Suprapubic skin (tissue), 4 donors: ENCODE results near the gene TMEM203. TPM values are rescaled to one million over a fixed set of nuclear protein-coding genes. Genes with fewer than 3 reads are reported as not detected.

Experiments
- DNase-seq, 2 donors: peaks; one replicate each; pipeline ENCODE4 v3.0.0-alpha.2; 2019; ENCODE audit warnings: low spot score in 2 of 2
- H3K27ac ChIP-seq: fragments of 200-600 bp; sonication (generic); one replicate; pipeline ENCODE4 v1.5.1; 2019
- H3K27me3 ChIP-seq: fragments of 200-600 bp; sonication (generic); one replicate; pipeline ENCODE4 v1.5.1; 2019
- H3K36me3 ChIP-seq: fragments of 200-600 bp; sonication (generic); one replicate; pipeline ENCODE4 v1.5.1; 2019
- H3K4me1 ChIP-seq: fragments of 200-600 bp; sonication (generic); one replicate; pipeline ENCODE4 v1.5.1; 2019
- H3K4me3 ChIP-seq: fragments of 200-600 bp; sonication (generic); one replicate; pipeline ENCODE4 v1.5.1; 2019; ENCODE audit warnings: mild to moderate bottlenecking
- H3K9me3 ChIP-seq: fragments of 200-600 bp; sonication (generic); one replicate; pipeline ENCODE4 v1.5.1; 2019
- CTCF ChIP-seq, 2 donors: fragments of 200-600 bp in 1 of 2; fragments of 450-650 bp in 1 of 2; sonication (generic) in 1 of 2; IDR thresholded peaks; one replicate each; pipeline ENCODE4 v1.5.1; 2016 to 2019; ENCODE audit warnings: antibody characterized with exemption in 2 of 2, mild to moderate bottlenecking in 1 of 2, moderate library complexity in 1 of 2
- EP300 ChIP-seq: sonication (generic); formaldehyde crosslinking; IDR thresholded peaks from one replicate; pipeline ENCODE4 v1.6.1; 2017; ENCODE audit warnings: antibody characterized with exemption
- POLR2A ChIP-seq, 2 donors: fragments of 450-650 bp; IDR thresholded peaks; one replicate each; pipeline ENCODE4 v1.6.1; 2017; ENCODE audit warnings: antibody characterized with exemption in 2 of 2, mild to moderate bottlenecking in 2 of 2, moderate library complexity in 2 of 2
- POLR2AphosphoS5 ChIP-seq, 3 donors: sonication (generic); formaldehyde crosslinking; IDR thresholded peaks; one replicate each; pipeline ENCODE4 v1.6.1; 2017; ENCODE audit warnings: antibody characterized with exemption in 3 of 3
- WGBS: methylation state at CpG from one replicate; pipeline ENCODE4 v1.1.5; 2018; 5-methylcytosine and 5-hydroxymethylcytosine counted together
- total RNA-seq, 4 donors: library from RNA; depleted of rRNA; stranded (reverse); fragments of >200 nt; gene quantifications; one replicate each; pipeline ENCODE4 v1.1.0, GENCODE V29; 2016

Gene TMEM203
- total RNA-seq, 4 donors from 2014 or later, result 25.0 to 52.4 (median 40.8) TPM

- H3K4me1 ChIP-seq, result peaks cover 58% of the 10 kb centered on the region
- no peaks in the 10 kb centered on the region for H3K36me3 ChIP-seq
- TF ChIP-seq EP300, result no peak
- TF ChIP-seq POLR2AphosphoS5 (IDR thresholded peaks at IDR 0.05), result no peak
- no peak for TF ChIP-seq POLR2A (IDR thresholded peaks at IDR 0.05)
- no peak for TF ChIP-seq CTCF (IDR thresholded peaks at IDR 0.05)
- H3K4me3 ChIP-seq, result no peak overlapping the region
- 78% methylated on average over 27 of the region's 32 CpGs for WGBS
- no peak overlapping the region for H3K27ac ChIP-seq
- peaks cover 100% of the 10 kb centered on the region for H3K27me3 ChIP-seq
- DNase-seq, result no peak
- H3K9me3 ChIP-seq, result no peaks in the 10 kb centered on the region
Measured at GRCh38 chr9:137165250-137165836, 40.1 kb downstream of the TMEM203 start.

- Histone ChIP-seq H3K27ac (no peak overlapping the region), H3K27me3 (peaks cover 100% of the 10 kb centered on the region), H3K4me1 (peaks cover 53% of the 10 kb centered on the region), H3K9me3 (no peaks in the 10 kb centered on the region), H3K36me3 (no peaks in the 10 kb centered on the region), H3K4me3 (no peak overlapping the region)
- DNase-seq, result no peak
- WGBS, result 73% methylated on average over 14 of the region's 34 CpGs
- TF ChIP-seq POLR2A (IDR thresholded peaks at IDR 0.05) (no peak), POLR2AphosphoS5 (IDR thresholded peaks at IDR 0.05) (no peak), CTCF (IDR thresholded peaks at IDR 0.05) (no peak), EP300 (no peak)
Measured at GRCh38 chr9:137164370-137165249, 40.8 kb downstream of the TMEM203 start.

- TF ChIP-seq CTCF (IDR thresholded peaks at IDR 0.05) (no peak), EP300 (no peak), POLR2AphosphoS5 (IDR thresholded peaks at IDR 0.05) (no peak), POLR2A (IDR thresholded peaks at IDR 0.05) (no peak)
- WGBS, result 100% methylated on average over 2 of the region's 22 CpGs
- peaks cover 100% of the 10 kb centered on the region for H3K27me3 ChIP-seq
Measured at GRCh38 chr9:137163805-137164204, 41.6 kb downstream of the TMEM203 start.

GRCh38 chr9:137163365-137163715 lies 42.1 kb downstream of the TMEM203 start:
- H3K4me1 ChIP-seq, result peaks cover 40% of the 10 kb centered on the region
- peaks cover 100% of the 10 kb centered on the region for H3K27me3 ChIP-seq
- no peaks in the 10 kb centered on the region for H3K9me3 ChIP-seq
- H3K27ac ChIP-seq, result no peak overlapping the region
- H3K36me3 ChIP-seq, result no peaks in the 10 kb centered on the region
- TF ChIP-seq POLR2A (IDR thresholded peaks at IDR 0.05), result no peak
- TF ChIP-seq EP300, result no peak
- TF ChIP-seq POLR2AphosphoS5 (IDR thresholded peaks at IDR 0.05), result no peak
- TF ChIP-seq CTCF (IDR thresholded peaks at IDR 0.05), result no peak
- WGBS, result 68% methylated on average over 10 of the region's 26 CpGs
- no peak for DNase-seq
- peak overlapping the region; percentile 22 for H3K4me3 ChIP-seq

More at GRCh38 chr9:137163805-137164204, 41.6 kb downstream of the TMEM203 start:
- no peak overlapping the region for H3K4me3 ChIP-seq
- H3K27ac ChIP-seq, result no peak overlapping the region
- H3K9me3 ChIP-seq, result no peaks in the 10 kb centered on the region
- H3K36me3 ChIP-seq, result no peaks in the 10 kb centered on the region
- DNase-seq, result no peak
- H3K4me1 ChIP-seq, result peaks cover 45% of the 10 kb centered on the region
